Mononuclear cell (primary cell): ENCODE data around the gene ZNF670. TPM values are rescaled to one million over a fixed set of nuclear protein-coding genes. Genes with fewer than 3 reads are reported as not detected.
"Not testable (repeated sequence)": the region's sequence is repeated elsewhere in the genome, so short reads cannot be mapped to it uniquely, and the experiment has no call there.

Experiments
- H3K27me3 ChIP-seq: 2 replicates; pipeline ENCODE4 v1.6.0; 2011; ENCODE audit warnings: low read length, control low read depth; ENCODE audit not compliant: insufficient read depth
- H3K4me1 ChIP-seq: 2 replicates; pipeline ENCODE4 v1.5.1; 2011; ENCODE audit warnings: mild to moderate bottlenecking, low read length, control low read depth; ENCODE audit not compliant: insufficient read depth
- H3K4me3 ChIP-seq: 2 replicates; pipeline ENCODE4 v1.5.1; 2011; ENCODE audit warnings: mild to moderate bottlenecking, low read length, moderate library complexity
- H3K9me3 ChIP-seq: 2 replicates; pipeline ENCODE4 v1.5.1; 2011; ENCODE audit warnings: low read depth, mild to moderate bottlenecking, control low read depth, low read length
- total RNA-seq: library from RNA; depleted of rRNA; stranded (reverse); fragments of >200 nt; gene quantifications from one replicate; pipeline ENCODE4 v1.2.3, GENCODE V29; 2012

The ZNF670 gene
- total RNA-seq, 1 donor, result 0.94 TPM

- H3K27me3 ChIP-seq, result no peaks in the 10 kb centered on the region
- peaks cover 88% of the 10 kb centered on the region for H3K9me3 ChIP-seq
- no peak overlapping the region for H3K4me3 ChIP-seq
- no peaks in the 10 kb centered on the region for H3K4me1 ChIP-seq
These were observed 40.9 kb downstream of the ZNF670 start for GRCh38 chr1:247037511-247038320.

- not testable (repeated sequence) for H3K4me1 ChIP-seq, H3K4me3 ChIP-seq, H3K27me3 ChIP-seq
- peaks cover 54% of the 10 kb centered on the region for H3K9me3 ChIP-seq
These were observed 46.3 kb downstream of the ZNF670 start for GRCh38 chr1:247032306-247032705.

Other genes with a start within 250 kb of the ZNF670 start
- gene AHCTF1, start 146.9 kb downstream of the ZNF670 start, total RNA-seq, result 134 TPM
- gene ZNF695, start 70.8 kb downstream of the ZNF670 start, total RNA-seq, result 0.52 TPM
- 20.8 TPM for gene ZNF669, start 25.5 kb upstream of the ZNF670 start, total RNA-seq
- 68.6 TPM for gene ZNF124, start 93.2 kb upstream of the ZNF670 start, total RNA-seq
- not detected for gene VN1R5, start 177.3 kb upstream of the ZNF670 start, total RNA-seq